HG03159 (cell line): ENCODE measurements around the gene PMEPA1.

Source experiments
- ATAC-seq: cut with Tn5 transposase; IDR thresholded peaks from one replicate; pipeline ENCODE4 v1.9.1; 2021; ENCODE audit warnings: mild to moderate bottlenecking, moderate library complexity; ENCODE audit not compliant: unreplicated experiment

The PMEPA1 gene, protein sequence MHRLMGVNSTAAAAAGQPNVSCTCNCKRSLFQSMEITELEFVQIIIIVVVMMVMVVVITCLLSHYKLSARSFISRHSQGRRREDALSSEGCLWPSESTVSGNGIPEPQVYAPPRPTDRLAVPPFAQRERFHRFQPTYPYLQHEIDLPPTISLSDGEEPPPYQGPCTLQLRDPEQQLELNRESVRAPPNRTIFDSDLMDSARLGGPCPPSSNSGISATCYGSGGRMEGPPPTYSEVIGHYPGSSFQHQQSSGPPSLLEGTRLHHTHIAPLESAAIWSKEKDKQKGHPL

DNA sequence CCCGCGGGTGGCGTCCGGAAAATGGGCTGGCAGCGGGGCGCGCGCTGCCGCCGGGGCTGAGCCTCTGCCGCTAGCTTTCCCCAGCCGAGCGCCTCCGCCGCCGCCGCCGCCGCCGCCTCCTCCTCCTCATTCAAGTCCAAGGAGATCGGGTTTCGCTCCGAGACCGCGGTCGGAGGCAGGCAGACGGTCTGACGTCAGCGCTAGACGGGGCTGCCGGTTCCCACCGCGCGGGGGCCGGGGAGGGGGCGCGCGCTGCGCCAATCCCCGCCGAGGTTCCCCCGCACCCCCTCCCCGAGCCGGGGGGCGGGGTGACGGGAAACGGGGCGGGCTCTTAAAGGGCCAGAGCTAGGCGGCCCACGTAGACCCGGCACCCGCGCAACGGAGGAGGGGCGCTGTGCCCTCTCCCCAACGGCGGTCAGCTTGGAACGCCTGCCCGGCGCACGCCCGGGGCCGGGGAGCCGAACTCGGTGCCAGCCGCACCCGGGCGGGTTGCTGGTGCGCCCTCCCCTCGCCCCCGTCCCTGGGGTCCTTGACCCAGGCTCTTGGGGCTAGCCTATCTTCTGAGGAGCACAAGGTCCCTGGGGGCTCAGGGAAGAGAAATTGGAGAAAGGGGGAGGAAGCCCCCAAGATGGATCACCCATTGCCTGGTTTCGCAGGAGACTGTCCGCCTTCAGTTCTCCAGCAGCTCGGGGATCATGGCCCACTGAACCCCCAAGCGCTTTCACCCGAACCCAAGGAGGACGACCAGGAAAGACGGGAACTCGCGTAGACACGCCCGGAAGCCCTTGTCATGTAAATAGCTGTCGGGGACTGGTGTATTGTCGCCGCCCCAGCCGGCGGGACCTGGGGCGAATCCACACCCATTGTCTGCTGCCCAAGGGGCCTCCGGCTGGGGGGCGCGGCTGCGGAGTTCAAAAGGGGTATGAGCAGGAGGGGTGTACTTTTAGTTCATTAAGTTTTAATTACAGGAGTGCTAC lies at the start of gene PMEPA1:
Gene PMEPA1 (minus strand): TSS at position 193 of the 977 bp plus-strand sequence. CDS start 433 bp downstream, outside the sequence.
- peak; percentile 75 for ATAC-seq

DNA sequence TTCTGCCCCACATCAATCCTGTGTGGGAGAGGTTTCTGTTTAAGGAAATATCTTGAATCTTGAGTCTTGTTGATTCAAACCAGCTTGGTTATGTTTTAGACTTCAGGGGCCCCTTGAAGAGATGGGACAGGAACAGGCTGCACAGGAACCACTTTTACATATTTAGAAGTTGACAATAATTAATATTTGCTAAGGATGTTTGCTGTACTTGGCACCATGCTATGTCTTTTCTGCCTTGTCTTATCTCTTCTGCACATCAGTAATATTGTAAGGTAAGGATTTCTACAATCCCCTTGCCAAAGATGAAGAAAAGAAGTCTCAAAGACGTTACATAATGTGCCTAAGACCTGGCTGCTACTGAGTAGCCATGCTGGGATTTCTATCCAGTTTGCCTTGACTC lies 48.0 kb upstream of the PMEPA1 start:
- no peak for ATAC-seq

DNA sequence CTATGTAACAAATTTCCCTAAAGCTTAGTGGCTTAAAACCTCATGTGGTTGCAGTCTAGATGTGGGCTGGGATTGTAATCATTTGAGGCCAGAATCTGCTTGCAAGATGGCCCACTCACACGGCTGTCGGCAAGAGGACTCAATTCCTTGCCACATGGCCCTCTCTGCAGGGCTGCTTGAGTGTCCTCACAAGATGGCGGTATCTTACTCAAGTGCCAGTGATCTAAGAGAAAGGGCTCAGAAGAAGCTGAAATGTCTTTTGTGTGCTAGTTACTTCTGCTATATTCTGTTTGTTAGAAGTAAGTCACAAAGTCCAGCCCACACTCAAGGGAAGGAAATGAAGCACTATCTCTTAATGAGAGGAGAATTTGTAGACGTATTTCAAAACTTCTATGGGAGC lies 47.1 kb upstream of the PMEPA1 start:
- no peak for ATAC-seq

DNA sequence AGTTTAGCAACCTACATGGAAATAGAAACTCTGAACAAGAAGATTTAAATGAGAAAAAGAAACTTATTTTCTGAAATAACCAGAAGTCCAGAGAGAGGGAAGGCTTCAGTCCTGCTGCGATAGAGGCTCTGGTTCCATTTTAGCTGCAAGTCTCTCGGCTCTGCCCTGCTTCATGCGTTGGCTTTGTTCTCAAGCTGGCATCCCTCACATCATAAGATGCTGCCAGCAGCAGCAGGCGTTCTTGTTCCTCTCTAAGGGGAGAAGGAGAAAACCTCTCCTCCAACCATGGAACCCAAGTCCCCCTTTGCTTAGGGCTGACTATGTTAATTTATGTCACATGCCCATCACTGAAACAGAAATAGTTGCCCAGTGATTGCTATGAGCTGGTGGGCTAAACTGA lies 46.4 kb upstream of the PMEPA1 start:
- no peak for ATAC-seq

DNA sequence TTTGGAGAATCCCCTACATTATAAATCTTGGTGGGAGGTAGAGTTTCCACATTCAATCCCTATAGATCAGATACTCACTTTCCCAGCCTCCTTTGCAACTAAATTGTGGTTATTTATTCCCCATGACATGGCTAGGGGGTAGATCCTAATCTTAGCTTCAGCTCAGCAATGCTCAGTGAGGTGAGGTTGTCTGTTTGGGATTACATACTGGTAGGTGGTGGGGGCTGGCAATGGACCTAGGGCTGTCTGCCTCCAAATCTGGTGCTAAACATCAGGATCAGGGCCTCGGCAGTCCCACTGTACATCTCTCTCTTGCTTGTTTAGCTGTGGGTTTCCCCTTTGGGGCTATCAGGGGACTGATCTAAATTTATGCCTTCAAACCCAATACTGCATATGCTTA lies 45.8 kb upstream of the PMEPA1 start:
- ATAC-seq: no peak

DNA sequence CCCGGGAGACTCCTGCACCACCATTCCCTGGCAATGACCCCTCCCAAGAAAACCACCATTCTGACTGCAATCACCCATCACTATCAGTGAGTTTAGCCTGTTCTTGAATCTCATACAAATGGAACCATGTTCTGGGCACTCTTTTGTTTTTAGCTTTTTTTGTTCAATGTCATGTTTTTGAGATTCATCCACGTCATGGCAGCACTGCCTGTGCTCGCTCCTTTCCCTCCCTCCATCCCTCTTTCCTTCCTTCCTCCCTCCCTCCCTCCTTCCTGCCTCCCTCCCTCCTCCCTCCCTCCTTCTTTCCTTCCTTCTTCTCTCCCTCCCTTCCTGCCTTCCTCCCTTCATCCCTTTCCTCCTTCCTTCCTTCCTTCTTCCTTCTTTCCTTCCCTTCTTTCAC lies 44.4 kb upstream of the PMEPA1 start:
- no peak for ATAC-seq

DNA sequence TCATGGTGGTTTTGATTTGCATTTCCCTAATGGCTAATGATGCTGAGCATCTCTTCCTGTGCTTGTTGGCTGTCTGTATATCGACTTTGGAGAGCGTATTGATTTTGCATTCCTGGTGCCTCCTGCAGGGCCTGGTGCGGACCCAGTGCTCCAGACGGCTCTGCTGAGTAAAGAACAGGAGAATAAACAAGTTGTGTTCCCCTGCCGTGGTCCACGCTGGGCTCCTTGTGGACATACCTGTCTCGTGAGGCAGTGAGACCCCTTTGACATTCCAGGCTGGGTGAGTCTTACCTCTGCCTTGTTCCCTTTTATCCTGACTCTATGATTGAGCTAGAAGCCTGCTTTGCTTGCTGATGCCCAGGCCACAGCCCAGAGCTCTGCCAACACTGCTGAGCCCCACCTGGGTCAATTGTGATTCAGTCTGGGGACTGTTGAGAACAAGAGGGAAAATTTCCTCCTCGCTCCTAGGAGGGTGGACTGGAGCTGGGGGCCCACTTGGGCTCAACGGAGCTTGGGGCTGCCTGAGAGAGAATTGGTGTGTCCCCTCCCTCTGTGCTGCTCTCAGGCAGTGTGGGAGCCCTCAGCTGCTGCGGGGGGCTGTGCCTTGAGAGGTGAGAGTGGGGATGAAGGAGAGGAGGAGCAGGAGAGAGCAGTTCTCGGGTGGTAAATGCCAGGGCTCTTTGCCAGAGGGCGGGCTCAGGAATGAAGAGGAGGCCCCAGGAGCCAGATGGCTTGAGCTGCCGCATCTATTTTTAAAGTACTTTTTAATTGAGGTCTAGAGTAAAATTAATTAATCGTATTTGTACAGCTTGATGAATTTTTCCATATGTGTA lies 43.7 kb upstream of the PMEPA1 start:
- no peak for ATAC-seq

DNA sequence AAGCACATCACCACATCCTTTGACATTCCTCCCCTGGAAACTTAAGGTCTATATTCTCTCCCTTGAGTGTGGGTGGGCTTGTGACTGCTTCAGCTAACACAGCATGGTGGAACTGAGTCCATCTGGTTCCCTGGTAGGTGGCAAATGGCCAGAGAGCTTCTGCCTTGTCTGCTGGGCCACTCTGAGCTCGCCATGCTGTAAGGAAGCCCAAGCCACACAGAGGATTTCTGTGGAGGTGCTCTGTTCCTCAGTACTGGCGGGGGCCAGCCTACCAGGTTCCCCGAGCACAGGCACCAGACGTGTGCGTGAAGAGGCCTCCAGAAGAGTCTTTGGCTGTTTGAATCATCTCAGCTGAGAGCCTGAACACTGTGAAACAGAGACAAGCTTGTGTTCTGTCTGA lies 41.6 kb upstream of the PMEPA1 start:
- ATAC-seq: no peak

DNA sequence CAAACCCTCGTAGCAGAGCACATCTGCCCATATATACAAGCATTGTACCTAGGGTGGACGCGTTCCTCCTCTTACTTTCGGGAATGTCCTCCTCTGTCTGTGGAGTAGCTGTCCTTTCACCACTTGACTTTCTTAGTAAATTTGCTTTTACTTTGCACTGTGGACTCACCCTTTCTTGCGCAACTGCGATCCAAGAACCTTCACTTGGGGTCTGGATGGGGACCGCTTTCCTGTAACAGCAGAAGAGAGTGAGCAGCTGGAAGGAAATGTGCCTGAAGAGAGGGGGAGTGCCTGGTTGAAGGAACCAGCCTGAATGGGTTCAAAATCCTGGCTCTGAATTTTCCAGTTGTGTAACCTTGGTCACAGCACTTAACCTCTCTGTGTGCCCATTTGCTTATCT lies 40.1 kb upstream of the PMEPA1 start:
- ATAC-seq: no peak

DNA sequence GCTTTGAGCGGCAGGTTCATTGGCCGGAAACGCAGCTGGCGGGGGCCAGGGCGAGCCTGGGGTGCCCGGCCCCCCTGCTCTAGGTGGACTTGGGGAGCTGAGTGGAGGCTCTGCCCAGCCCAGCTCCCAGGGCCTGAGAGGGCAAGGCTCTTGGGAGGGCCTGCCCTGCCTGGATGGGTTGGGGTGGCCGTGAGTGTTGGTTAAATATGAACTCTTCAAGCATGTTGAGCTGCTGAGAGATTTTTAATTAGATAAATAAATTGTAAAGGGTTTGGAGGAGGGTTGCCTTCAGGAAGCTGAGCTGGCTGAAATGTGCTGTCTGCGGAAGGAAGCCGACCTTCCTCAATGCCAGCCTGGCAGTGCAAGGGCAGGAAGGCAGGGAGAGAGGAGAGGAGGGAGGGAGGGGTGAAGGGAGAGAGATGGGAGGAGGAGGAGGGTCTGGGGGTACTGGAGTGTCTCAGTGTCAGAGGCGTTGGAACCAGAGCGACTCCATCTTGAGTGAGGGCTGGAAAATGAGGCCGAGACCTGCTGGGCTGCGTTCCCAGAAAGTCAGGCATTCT lies 39.4 kb upstream of the PMEPA1 start:
- no peak for ATAC-seq

DNA sequence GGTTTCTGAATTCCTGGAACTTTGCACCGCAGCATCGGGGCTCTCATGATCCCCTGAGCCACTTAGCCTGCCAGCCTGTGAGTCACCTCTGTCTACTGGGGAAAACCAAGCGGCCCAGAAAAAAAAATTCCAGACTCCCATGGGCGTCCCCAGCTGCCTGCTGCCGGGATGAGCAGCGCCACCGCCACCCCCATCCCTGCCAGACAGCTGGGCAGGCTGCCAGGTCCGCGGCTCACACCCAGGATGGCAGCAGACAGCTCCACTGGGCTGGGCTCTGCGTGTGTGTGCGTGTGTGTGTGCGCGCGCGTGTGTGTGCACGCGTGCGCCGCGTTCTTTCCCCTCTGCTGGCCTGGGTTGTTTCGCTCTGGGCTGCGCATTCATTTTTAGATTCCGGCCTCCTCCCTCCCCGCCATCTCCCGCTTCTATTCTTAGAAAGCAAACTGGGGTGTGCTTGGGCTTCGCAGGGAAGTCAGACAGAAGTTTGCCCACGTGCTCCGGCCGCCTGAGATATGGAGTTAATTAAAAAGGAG lies 38.9 kb upstream of the PMEPA1 start:
- ATAC-seq: no peak

DNA sequence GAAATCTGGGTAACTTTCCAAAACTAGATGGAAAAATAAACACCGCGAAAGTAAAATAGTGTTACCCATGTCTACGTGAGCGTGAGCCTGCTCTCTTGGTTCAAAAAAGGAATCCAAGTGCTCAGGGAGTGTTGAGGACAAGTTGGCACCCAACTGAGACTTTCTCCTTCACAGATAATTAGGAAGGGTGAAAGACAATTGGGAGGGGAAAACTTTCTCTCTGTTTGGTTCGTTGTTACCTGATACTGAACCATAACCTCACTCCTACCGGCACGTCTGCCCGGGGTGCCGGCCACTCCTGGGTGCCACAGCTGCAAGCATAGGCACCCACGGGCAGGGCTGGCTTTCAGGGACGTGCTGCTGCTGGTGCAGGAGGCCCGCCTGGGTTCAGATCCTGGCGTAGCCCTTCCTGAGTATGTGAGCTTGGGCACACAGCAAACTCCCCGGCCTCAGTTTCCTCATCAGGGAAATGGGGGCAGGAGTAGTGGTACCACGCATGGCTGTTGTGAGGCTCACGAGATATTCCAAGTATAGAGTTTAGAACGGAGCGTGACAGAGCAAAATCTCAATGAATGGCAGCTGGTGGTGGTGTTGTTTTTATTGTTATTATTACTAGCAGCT lies 38.2 kb upstream of the PMEPA1 start:
- no peak for ATAC-seq

DNA sequence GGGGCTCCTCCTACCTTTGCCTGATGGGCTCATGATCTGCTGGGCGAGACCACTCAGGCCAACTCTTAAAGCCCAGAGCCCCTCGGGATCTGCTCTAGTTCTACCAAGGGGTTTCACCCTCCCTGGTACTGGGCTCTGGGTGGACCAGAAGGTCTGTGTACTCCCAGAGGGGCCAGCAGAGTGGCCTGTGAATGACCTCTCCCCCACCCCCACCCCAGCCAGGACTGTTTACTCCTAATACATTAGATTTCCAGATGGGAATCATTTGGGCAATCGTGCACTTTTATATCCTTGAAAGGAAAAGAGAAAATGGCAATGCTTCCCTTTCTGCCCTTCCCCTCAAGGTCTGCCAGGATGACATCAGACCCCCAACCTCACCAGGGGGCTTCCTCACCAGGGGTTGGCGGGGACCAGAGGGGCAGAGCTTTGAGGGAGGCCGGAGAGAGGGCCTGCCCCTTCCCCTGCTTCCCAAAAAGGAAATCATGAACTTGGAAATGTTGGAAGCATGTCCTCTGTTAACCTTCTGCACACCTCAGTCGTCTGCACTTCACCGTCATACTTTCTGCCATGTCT lies 37.1 kb upstream of the PMEPA1 start:
- ATAC-seq: no peak

DNA sequence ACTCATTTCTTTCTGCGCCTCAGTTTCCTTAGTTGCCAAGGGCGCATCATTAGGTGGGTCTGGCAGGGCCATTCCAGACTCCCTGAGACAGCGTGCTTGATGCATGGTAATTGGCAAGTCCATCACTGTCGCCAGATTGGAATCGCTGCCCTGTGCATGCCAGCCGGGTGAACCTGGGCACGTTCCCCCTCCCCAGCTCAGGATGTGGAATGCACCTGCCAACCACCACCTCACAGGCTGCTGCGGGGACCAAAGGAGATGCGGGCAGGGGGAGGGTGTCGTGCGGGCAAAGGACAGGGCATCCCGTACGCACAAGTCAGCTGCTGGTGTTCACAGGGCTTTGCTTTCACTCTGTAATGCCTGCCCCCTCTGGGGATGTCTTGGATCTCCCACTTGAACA lies 36.4 kb upstream of the PMEPA1 start:
- no peak for ATAC-seq

DNA sequence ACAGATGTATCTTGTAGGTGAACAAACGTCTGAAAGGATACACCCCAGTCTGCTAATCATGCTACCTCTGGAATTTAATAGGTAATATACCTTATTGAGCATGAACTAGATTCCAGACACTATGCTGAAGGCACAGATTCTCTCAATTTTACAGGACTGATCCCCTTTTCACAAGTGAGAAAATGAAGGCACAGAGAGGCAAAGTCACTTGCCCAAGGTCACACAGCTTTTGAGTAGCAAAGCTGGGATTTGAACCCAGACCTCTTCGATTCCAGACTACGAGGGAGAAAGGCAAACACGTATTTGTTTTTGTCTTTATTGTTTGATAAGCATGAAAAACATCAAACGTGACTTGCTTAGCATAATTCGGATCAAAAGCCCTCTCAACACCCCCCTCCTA lies 34.4 kb upstream of the PMEPA1 start:
- ATAC-seq: no peak

DNA sequence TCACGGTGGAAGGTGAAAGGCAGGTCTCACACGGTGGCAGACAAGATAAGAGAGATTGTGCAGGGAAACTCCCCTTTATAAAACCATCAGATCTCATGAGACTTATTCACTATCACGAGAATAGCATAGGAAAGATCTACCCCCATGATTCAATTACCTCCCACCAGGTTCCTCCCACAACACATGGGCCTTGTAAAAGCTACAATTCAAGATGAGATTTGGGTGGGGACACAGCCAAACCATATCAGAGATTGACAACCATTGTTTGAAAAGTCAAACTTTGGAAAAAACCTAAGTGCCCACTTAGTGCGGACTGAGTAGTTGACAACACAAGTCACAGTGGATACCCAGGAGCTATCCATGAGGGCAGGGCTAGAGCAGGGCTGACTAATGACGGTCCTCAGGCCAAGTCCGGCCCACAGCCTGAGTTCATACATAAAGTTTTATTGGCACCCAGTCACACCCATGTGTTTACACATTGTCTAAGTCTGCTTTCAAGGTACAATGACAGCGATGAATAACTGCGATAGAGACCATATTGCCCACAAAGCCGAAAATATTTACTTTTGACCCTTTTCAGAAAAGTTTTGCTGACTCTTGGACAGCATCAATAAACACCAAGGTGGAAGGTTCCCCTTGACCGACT lies 33.8 kb upstream of the PMEPA1 start:
- ATAC-seq: no peak

DNA sequence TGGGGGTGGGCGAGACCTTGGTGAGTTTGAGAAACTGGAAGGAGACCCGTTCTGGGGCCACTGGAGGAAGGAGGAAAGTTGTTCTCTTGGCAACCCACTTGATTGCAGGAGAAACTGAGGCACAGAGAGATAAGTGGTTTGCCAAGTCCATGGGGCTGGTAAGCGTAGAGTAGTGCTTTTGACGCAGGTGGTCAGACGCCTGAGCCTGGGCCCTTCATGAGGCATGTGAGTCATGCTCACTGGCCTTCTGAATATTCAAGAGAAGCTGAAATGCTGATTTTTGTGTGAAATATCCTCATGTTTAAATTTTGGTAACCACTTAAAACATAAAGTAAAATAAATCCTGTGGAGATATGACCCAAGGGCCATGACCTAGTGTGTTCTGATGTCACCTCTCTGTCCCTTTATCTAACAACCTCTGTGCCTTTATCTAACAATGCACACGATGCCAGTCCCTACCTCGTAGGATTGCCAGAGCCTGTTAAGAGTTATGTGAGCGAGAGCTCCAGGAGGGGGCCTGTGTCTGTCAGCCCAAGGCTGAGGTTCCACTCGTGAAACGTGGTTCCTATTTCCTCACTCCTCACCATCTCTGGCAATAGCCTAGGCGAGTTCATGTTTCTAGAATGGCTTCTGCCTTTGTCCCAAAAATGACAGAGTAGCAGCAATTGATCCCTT lies 32.8 kb upstream of the PMEPA1 start:
- ATAC-seq: no peak

DNA sequence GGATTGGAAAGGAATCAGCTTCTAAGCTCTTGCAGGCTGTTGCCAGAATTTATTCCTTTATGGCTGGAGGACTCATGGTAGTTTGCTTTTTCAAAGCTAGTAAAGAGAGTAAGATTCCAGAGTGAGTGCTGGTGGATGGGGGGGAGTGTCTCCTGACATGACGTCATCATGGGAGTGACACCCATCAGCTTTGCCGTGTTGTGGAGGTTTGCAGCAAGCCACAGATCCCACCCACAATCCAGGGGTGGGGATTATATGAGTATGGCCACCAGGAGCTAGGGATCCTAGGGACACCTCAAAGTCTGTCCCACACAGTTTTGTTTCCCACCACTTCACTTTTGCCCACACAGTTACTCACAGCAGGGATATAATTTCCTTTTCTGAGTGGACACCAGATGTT lies 28.7 kb upstream of the PMEPA1 start:
- ATAC-seq: no peak

DNA sequence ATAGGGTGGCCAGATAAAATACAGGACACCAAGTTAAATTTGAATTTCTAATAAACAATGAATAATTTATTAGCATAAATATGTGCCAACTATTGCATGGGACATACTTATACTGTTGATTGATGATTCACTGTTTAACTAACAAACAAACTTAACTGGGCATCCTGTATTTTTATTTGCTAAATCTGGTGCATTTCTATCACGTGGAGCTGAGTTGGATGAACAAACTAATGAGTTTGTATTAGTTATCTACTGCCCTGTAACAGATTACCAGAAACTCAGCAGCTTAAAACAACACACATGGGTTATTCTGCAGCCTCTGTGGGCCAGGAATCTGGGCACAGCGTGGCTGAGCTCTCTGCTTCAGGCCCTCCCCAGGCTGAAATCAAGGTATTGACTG lies 28.2 kb upstream of the PMEPA1 start:
- no peak for ATAC-seq
